ENCODE data around the gene CEP112. TPM values are rescaled to one million over a fixed set of nuclear protein-coding genes. Genes with fewer than 3 reads are reported as not detected.

CEP112 gene
- total and polyA plus RNA-seq, 2 experiments from 2014 or later, result 4.0 to 4.3 TPM

GRCh38 chr17:65895969-65896368 lies 296.0 kb downstream of the CEP112 start (continued):
- no peak for TF ChIP-seq CREB1 (CRISPR knock-in tag; IDR thresholded peaks at IDR 0.05; ENCODE audit: low read depth)
- TF ChIP-seq ZNF114 (CRISPR knock-in tag; IDR thresholded peaks at IDR 0.05), result no peak
- no peak for TF ChIP-seq EZH2 (IDR thresholded peaks at IDR 0.05; ENCODE audit: low read depth, unreplicated experiment)
- no peak for TF ChIP-seq JUNB (IDR thresholded peaks at IDR 0.05; ENCODE audit: unreplicated experiment)

- Histone ChIP-seq H4K20me1 (replicated peaks; ENCODE audit: insufficient read depth) (no peaks in the 10 kb centered on the region), H3K4me2 (no peak overlapping the region), H3K4me1 (ENCODE audit: insufficient read depth) (no peaks in the 10 kb centered on the region), H3K4me3 (no peak overlapping the region), H3F3A (replicated peaks; ENCODE audit: low read depth) (no peaks in the 10 kb centered on the region), H2AFZ (no peak overlapping the region), H3K27me3 (ENCODE audit: insufficient read depth) (no peaks in the 10 kb centered on the region), H3K9me2 (ENCODE audit: insufficient read depth) (no peaks in the 10 kb centered on the region), H3K27ac (ENCODE audit: low read depth) (no peak overlapping the region), H3K36me3 (ENCODE audit: insufficient read depth) (no peaks in the 10 kb centered on the region), H3K79me2 (replicated peaks; ENCODE audit: insufficient read depth) (no peaks in the 10 kb centered on the region)
- Mint-ChIP-seq H3K9me3 (no peaks in the 10 kb centered on the region), H3K27ac (no peak overlapping the region), H3K4me1 (peaks cover 3% of the 10 kb centered on the region; the same call in 1 of the 3 replicates), H3K36me3 (ENCODE audit: low read depth) (no peaks in the 10 kb centered on the region), H3K4me3 (no peak overlapping the region), H3K27me3 (ENCODE audit: insufficient read depth, low read depth, poor library complexity) (no peaks in the 10 kb centered on the region)
- DNase-seq (ENCODE audit: low spot score) (no peak), ATAC-seq (no peak)
- no peak for TF ChIP-seq ZNF114 (CRISPR knock-in tag; IDR thresholded peaks at IDR 0.05)
- TF ChIP-seq CREB1 (CRISPR knock-in tag; IDR thresholded peaks at IDR 0.05; ENCODE audit: low read depth), result no peak
- no peak for TF ChIP-seq EZH2phosphoT487 (IDR thresholded peaks at IDR 0.05; ENCODE audit: unreplicated experiment)
- no peak for TF ChIP-seq ZNF462 (CRISPR knock-in tag; IDR thresholded peaks at IDR 0.05)
- TF ChIP-seq POLR2AphosphoS5 (IDR thresholded peaks at IDR 0.05; ENCODE audit: low read depth), result no peak
- no peak for TF ChIP-seq ZNF331 (CRISPR knock-in tag; IDR thresholded peaks at IDR 0.05; ENCODE audit: low read depth)
- TF ChIP-seq, protein P1, sequence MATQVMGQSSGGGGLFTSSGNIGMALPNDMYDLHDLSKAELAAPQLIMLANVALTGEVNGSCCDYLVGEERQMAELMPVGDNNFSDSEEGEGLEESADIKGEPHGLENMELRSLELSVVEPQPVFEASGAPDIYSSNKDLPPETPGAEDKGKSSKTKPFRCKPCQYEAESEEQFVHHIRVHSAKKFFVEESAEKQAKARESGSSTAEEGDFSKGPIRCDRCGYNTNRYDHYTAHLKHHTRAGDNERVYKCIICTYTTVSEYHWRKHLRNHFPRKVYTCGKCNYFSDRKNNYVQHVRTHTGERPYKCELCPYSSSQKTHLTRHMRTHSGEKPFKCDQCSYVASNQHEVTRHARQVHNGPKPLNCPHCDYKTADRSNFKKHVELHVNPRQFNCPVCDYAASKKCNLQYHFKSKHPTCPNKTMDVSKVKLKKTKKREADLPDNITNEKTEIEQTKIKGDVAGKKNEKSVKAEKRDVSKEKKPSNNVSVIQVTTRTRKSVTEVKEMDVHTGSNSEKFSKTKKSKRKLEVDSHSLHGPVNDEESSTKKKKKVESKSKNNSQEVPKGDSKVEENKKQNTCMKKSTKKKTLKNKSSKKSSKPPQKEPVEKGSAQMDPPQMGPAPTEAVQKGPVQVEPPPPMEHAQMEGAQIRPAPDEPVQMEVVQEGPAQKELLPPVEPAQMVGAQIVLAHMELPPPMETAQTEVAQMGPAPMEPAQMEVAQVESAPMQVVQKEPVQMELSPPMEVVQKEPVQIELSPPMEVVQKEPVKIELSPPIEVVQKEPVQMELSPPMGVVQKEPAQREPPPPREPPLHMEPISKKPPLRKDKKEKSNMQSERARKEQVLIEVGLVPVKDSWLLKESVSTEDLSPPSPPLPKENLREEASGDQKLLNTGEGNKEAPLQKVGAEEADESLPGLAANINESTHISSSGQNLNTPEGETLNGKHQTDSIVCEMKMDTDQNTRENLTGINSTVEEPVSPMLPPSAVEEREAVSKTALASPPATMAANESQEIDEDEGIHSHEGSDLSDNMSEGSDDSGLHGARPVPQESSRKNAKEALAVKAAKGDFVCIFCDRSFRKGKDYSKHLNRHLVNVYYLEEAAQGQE (IDR thresholded peaks at IDR 0.05; ENCODE audit: unreplicated experiment), result no peak
- TF ChIP-seq STAT1 (IDR thresholded peaks at IDR 0.05; ENCODE audit: unreplicated experiment), result no peak
- no peak for TF ChIP-seq EZH2 (IDR thresholded peaks at IDR 0.05; ENCODE audit: low read depth, unreplicated experiment)
- TF ChIP-seq NANOG (IDR thresholded peaks at IDR 0.05; ENCODE audit: borderline replicate concordance), result no peak
- no peak for TF ChIP-seq CTCF (conservative IDR thresholded peaks at IDR 0.05; ENCODE audit: low read depth in 2 of 2)
- TF ChIP-seq, protein P2, sequence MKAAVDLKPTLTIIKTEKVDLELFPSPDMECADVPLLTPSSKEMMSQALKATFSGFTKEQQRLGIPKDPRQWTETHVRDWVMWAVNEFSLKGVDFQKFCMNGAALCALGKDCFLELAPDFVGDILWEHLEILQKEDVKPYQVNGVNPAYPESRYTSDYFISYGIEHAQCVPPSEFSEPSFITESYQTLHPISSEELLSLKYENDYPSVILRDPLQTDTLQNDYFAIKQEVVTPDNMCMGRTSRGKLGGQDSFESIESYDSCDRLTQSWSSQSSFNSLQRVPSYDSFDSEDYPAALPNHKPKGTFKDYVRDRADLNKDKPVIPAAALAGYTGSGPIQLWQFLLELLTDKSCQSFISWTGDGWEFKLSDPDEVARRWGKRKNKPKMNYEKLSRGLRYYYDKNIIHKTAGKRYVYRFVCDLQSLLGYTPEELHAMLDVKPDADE (IDR thresholded peaks at IDR 0.05), result no peak
Measured at GRCh38 chr17:65893692-65894279, 298.1 kb downstream of the CEP112 start.
